HepG2 (cell line): ENCODE measurements around the gene MYO19. TPM values are rescaled to one million over a fixed set of nuclear protein-coding genes. Genes with fewer than 3 reads are reported as not detected.

ENCODE experiments used
- CEBPB ChIP-seq: IDR thresholded peaks from 2 replicates; pipeline ENCODE4 v1.6.1; 2011; ENCODE audit warnings: low read depth, low read length, improper control_type of control experiment, borderline replicate concordance
- CHCHD3 ChIP-seq: sonication (generic); formaldehyde crosslinking; IDR thresholded peaks from 2 replicates; pipeline ENCODE4 v1.8.0; 2022; ENCODE audit warnings: mild to moderate bottlenecking, missing genetic modification reagents, moderate library complexity
- FOSL2 ChIP-seq: sonication (generic); formaldehyde crosslinking; IDR thresholded peaks from 2 replicates; pipeline ENCODE4 v1.4.0; 2020; ENCODE audit warnings: missing genetic modification reagents
- FOXK1 ChIP-seq: sonication (generic); formaldehyde crosslinking; IDR thresholded peaks from 2 replicates; pipeline ENCODE4 v1.4.0; 2020; ENCODE audit warnings: low read depth, missing genetic modification reagents, borderline replicate concordance
- HDAC6 ChIP-seq: fragments of 200-600 bp; sonication (generic); IDR thresholded peaks from 2 replicates; pipeline ENCODE4 v1.7.0; 2017; ENCODE audit warnings: mild to moderate bottlenecking, antibody characterized with exemption, low read length, low read depth
- HMGXB3 ChIP-seq: sonication (generic); formaldehyde crosslinking; IDR thresholded peaks from 2 replicates; pipeline ENCODE4 v1.4.0; 2020; ENCODE audit warnings: missing genetic modification reagents, borderline replicate concordance
- HNRNPUL1 ChIP-seq: fragments of 200-400 bp; formaldehyde crosslinking; IDR thresholded peaks from 2 replicates; pipeline ENCODE4 v1.6.1; 2017; ENCODE audit warnings: low read depth, mild to moderate bottlenecking, low read length, moderate library complexity
- HOXA5 ChIP-seq: sonication (generic); formaldehyde crosslinking; IDR thresholded peaks from 2 replicates; pipeline ENCODE4 v1.4.0; 2020; ENCODE audit warnings: missing genetic modification reagents
- KLF12 ChIP-seq: sonication (generic); formaldehyde crosslinking; IDR thresholded peaks from 2 replicates; pipeline ENCODE4 v1.4.0; 2020; ENCODE audit warnings: missing genetic modification reagents, borderline replicate concordance
- MYPOP ChIP-seq: sonication (generic); formaldehyde crosslinking; IDR thresholded peaks from 2 replicates; pipeline ENCODE4 v1.8.1; 2023; ENCODE audit warnings: mild to moderate bottlenecking, moderate library complexity, missing genetic modification reagents
- NFIC ChIP-seq: IDR thresholded peaks from 2 replicates; pipeline ENCODE4 v1.6.1; 2012; ENCODE audit warnings: mild to moderate bottlenecking, low read length, inconsistent platforms
- NFYC ChIP-seq: IDR thresholded peaks from 2 replicates; pipeline ENCODE4 v1.6.1; 2016; ENCODE audit warnings: missing genetic modification reagents, missing compliant biosample characterization
- PAF1 ChIP-seq: IDR thresholded peaks from 2 replicates; pipeline ENCODE4 v1.6.1; 2016; ENCODE audit warnings: missing genetic modification reagents, missing compliant biosample characterization
- SATB2 ChIP-seq: sonication (generic); formaldehyde crosslinking; IDR thresholded peaks from 2 replicates; pipeline ENCODE4 v1.5.0; 2020; ENCODE audit warnings: missing genetic modification reagents
- ZFP90 ChIP-seq: sonication (generic); formaldehyde crosslinking; IDR thresholded peaks from 2 replicates; pipeline ENCODE4 v1.8.0; 2022; ENCODE audit warnings: missing genetic modification reagents, mild to moderate bottlenecking, inconsistent platforms, borderline replicate concordance
- ZNF205 ChIP-seq: IDR thresholded peaks from 2 replicates; pipeline ENCODE4 v1.6.1; 2018; ENCODE audit warnings: missing biosample characterization, missing genetic modification reagents
- polyA plus RNA-seq, 8 experiments: library from polyadenylated mRNA; depleted of rRNA in 3 of 8; stranded (reverse) in 7 of 8; unstranded in 1 of 8; fragments of >200 nt; fragmentation: Illumina TruSeq in 4 of 8; extraction: Trizol in 4 of 8; gene quantifications; 2 replicates each; pipeline versions ENCODE4 v1.2.1 to v1.2.3, GENCODE V29; 2011 to 2016; ENCODE audit warnings: low read depth in 4 of 8, missing spikeins in 1 of 8, mixed read lengths in 1 of 8; ENCODE audit not compliant: insufficient read depth in 1 of 8
- total RNA-seq, 5 experiments: library from RNA; depleted of rRNA; stranded (reverse); fragments of >200 nt; fragmentation: Illumina TruSeq; extraction: Trizol; gene quantifications; 2 replicates each; pipeline ENCODE4 v1.2.3, GENCODE V29; 2016; ENCODE audit warnings: low read depth in 1 of 5
- TF ChIP-seq, protein P1 (sequence below): sonication (generic); formaldehyde crosslinking; IDR thresholded peaks from 2 replicates; pipeline ENCODE4 v1.4.0; 2020; ENCODE audit warnings: low read depth, missing genetic modification reagents
- TF ChIP-seq, protein P2 (sequence below), 2 experiments: fragments of 450-650 bp in 1 of 2; sonication (generic) in 1 of 2; formaldehyde crosslinking; IDR thresholded peaks; 2 replicates each; pipeline versions ENCODE4 v1.5.0 to v1.8.0; 2020 to 2022; ENCODE audit warnings: mild to moderate bottlenecking in 1 of 2, missing genetic modification reagents in 1 of 2

MYO19 gene
- total and polyA plus RNA-seq, 2 of the 13 experiments (the other 11 are each of a cell fraction or from before 2014, with no cell fraction given), result 75.7 to 82.3 TPM

- TF ChIP-seq, protein P1, sequence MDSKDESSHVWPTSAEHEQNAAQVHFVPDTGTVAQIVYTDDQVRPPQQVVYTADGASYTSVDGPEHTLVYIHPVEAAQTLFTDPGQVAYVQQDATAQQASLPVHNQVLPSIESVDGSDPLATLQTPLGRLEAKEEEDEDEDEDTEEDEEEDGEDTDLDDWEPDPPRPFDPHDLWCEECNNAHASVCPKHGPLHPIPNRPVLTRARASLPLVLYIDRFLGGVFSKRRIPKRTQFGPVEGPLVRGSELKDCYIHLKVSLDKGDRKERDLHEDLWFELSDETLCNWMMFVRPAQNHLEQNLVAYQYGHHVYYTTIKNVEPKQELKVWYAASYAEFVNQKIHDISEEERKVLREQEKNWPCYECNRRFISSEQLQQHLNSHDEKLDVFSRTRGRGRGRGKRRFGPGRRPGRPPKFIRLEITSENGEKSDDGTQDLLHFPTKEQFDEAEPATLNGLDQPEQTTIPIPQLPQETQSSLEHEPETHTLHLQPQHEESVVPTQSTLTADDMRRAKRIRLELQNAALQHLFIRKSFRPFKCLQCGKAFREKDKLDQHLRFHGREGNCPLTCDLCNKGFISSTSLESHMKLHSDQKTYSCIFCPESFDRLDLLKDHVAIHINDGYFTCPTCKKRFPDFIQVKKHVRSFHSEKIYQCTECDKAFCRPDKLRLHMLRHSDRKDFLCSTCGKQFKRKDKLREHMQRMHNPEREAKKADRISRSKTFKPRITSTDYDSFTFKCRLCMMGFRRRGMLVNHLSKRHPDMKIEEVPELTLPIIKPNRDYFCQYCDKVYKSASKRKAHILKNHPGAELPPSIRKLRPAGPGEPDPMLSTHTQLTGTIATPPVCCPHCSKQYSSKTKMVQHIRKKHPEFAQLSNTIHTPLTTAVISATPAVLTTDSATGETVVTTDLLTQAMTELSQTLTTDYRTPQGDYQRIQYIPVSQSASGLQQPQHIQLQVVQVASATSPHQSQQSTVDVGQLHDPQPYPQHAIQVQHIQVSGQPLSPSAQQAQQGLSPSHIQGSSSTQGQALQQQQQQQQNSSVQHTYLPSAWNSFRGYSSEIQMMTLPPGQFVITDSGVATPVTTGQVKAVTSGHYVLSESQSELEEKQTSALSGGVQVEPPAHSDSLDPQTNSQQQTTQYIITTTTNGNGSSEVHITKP (CRISPR knock-in tag), result no peak
- 0 out of 2 replicates have a peak, but pooled peaks have one; percentile 56 for TF ChIP-seq HNRNPUL1
- TF ChIP-seq KLF12 (CRISPR knock-in tag), result peak; percentile 83; the same call in 1 of the 2 replicates
- no peak for TF ChIP-seq NFIC
- no peak for TF ChIP-seq PAF1
- peak; percentile 80 for TF ChIP-seq MYPOP
- TF ChIP-seq CHCHD3 (CRISPR knock-in tag), result peak; percentile 84; the same call in 1 of the 2 replicates
- TF ChIP-seq FOXK1 (CRISPR knock-in tag), result peak; percentile 92; the same call in 1 of the 2 replicates
- TF ChIP-seq SATB2 (CRISPR knock-in tag), result no peak
- TF ChIP-seq, protein P2, sequence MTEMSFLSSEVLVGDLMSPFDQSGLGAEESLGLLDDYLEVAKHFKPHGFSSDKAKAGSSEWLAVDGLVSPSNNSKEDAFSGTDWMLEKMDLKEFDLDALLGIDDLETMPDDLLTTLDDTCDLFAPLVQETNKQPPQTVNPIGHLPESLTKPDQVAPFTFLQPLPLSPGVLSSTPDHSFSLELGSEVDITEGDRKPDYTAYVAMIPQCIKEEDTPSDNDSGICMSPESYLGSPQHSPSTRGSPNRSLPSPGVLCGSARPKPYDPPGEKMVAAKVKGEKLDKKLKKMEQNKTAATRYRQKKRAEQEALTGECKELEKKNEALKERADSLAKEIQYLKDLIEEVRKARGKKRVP (CRISPR knock-in tag; IDR thresholded peaks at IDR 0.05), result peak in 1 of 2 experiments; percentile 75; a peak in 1 of 4 replicates
- TF ChIP-seq CEBPB, result peak; percentile 87
- peak; percentile 64; the same call in 1 of the 2 replicates for TF ChIP-seq HMGXB3 (CRISPR knock-in tag)
- peak; percentile 75 for TF ChIP-seq ZNF205
- peak; percentile 52; the same call in 1 of the 2 replicates for TF ChIP-seq HOXA5 (CRISPR knock-in tag)
- peak; percentile 82 for TF ChIP-seq NFYC (CRISPR knock-in tag)
- peak; percentile 24; the same call in 1 of the 2 replicates for TF ChIP-seq FOSL2 (CRISPR knock-in tag)
- no peak for TF ChIP-seq ZFP90 (CRISPR knock-in tag)
- no peak for TF ChIP-seq HDAC6
These were observed 11.1 kb upstream of the MYO19 start (continued) for GRCh38 chr17:36545465-36546417.
